Thyroid gland (tissue), 4 donors: ENCODE measurements around the gene INTS3. TPM values are rescaled to one million over a fixed set of nuclear protein-coding genes. Genes with fewer than 3 reads are reported as not detected.
A peak's percentile ranks its signal among the peaks of the same experiment; 100 is the strongest.
"Not testable (repeated sequence)": the region's sequence is repeated elsewhere in the genome, so short reads cannot be mapped to it uniquely, and the experiment has no call there.

ENCODE experiments used
- DNase-seq, 2 donors: peaks; one replicate each; pipeline ENCODE4 v3.0.0-alpha.2; 2019
- H3K27ac ChIP-seq, 3 donors: fragments of 200-600 bp; sonication (generic); 1 replicate in 2 of 3; 2 replicates in 1 of 3; pipeline ENCODE4 v1.5.1; 2016 to 2019; ENCODE audit warnings: mild to moderate bottlenecking in 1 of 3, moderate library complexity in 1 of 3
- H3K27me3 ChIP-seq: fragments of 200-600 bp; sonication (generic); one replicate; pipeline ENCODE4 v1.5.1; 2019
- H3K36me3 ChIP-seq, 2 donors: fragments of 200-600 bp; sonication (generic); one replicate each; pipeline ENCODE4 v1.5.1; 2016 to 2019
- H3K4me1 ChIP-seq, 2 donors: fragments of 200-600 bp; sonication (generic); one replicate each; pipeline ENCODE4 v1.5.1; 2017 to 2019
- H3K4me3 ChIP-seq, 3 donors: fragments of 200-600 bp; sonication (generic); replicated peaks in 1 of 3; 1 replicate in 2 of 3; 2 replicates in 1 of 3; pipeline ENCODE4 v1.5.1; 2016; ENCODE audit warnings: mild to moderate bottlenecking in 1 of 3
- H3K9me3 ChIP-seq: fragments of 200-600 bp; sonication (generic); one replicate; pipeline ENCODE4 v1.5.1; 2017
- POLR2A ChIP-seq, 2 donors: fragments of 450-650 bp; IDR thresholded peaks; one replicate each; pipeline ENCODE4 v1.6.1; 2017; ENCODE audit warnings: antibody characterized with exemption in 2 of 2, mild to moderate bottlenecking in 2 of 2, moderate library complexity in 1 of 2
- WGBS, 2 donors: methylation state at CpG; one replicate each; pipeline ENCODE4 v1.1.5; 2017; 5-methylcytosine and 5-hydroxymethylcytosine counted together
- intact Hi-C: fragments of 100-400 bp; cut with DNase I; formaldehyde crosslinking; loops from one replicate; pipeline ENCODE4 v1.15.1; 2023
- total RNA-seq, 4 donors: library from RNA; depleted of rRNA; stranded (reverse); fragments of >200 nt; gene quantifications; one replicate each; pipeline ENCODE4 v1.2.3, GENCODE V29; 2016
- TF ChIP-seq, protein P1 (sequence below), 6 experiments: fragments of 200-600 bp in 3 of 6; fragments of 450-650 bp in 3 of 6; sonication (generic) in 3 of 6; IDR thresholded peaks; one replicate each; pipeline ENCODE4 v1.5.1; 2016 to 2019; ENCODE audit warnings: antibody characterized with exemption in 6 of 6, mild to moderate bottlenecking in 2 of 6, inconsistent platforms in 1 of 6, moderate library complexity in 1 of 6

INTS3 gene
- total RNA-seq, 4 donors from 2014 or later: 50.0 to 60.9 (median 56.3) TPM

DNA sequence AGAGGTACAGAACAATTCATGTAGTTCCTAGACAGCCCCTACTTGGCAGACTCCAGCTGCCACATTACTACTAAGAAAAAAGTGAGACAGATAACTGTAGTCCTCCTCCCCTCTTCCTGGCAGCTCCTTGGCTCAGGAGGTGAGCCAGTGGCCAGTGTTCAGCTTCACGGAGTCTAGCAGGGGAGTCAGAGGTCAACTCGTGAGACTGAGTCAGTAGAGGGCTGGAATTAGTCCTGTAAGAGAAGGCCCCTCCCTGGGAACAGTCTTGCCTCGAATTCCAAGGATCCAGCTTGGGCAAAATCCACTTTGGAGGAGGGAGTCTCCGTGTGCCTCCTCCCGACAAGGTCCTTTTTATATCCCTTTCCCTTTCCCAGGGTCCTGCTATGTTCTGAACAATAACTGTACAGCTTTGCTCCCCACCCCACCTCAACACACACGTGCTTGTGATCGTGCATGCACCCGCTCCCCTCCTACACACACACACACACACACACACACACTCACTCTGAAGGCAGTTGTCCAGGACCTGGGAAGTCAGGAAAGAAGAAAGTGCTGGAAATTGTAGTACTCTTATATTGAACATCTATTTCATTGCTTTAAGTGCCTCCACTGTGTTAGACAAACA lies 24.8 kb downstream of the INTS3 start:
- peaks cover 45 to 66% of the 10 kb centered on the region in 2 donors for H3K36me3 ChIP-seq
- peak overlapping the region in 2 of 3 donors; percentile 40 to 51 for H3K27ac ChIP-seq
- no peak for TF ChIP-seq POLR2A (IDR thresholded peaks at IDR 0.05)
- TF ChIP-seq, protein P1, sequence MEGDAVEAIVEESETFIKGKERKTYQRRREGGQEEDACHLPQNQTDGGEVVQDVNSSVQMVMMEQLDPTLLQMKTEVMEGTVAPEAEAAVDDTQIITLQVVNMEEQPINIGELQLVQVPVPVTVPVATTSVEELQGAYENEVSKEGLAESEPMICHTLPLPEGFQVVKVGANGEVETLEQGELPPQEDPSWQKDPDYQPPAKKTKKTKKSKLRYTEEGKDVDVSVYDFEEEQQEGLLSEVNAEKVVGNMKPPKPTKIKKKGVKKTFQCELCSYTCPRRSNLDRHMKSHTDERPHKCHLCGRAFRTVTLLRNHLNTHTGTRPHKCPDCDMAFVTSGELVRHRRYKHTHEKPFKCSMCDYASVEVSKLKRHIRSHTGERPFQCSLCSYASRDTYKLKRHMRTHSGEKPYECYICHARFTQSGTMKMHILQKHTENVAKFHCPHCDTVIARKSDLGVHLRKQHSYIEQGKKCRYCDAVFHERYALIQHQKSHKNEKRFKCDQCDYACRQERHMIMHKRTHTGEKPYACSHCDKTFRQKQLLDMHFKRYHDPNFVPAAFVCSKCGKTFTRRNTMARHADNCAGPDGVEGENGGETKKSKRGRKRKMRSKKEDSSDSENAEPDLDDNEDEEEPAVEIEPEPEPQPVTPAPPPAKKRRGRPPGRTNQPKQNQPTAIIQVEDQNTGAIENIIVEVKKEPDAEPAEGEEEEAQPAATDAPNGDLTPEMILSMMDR (IDR thresholded peaks at IDR 0.05): no peak
- no peaks in the 10 kb centered on the region for H3K27me3 ChIP-seq
- intact Hi-C loops: no loop called here
- no peak for DNase-seq
- WGBS, 2 donors: 81 to 91% methylated on average over 8 of the region's 8 CpGs
- no peak overlapping the region for H3K4me3 ChIP-seq
- H3K9me3 ChIP-seq: no peaks in the 10 kb centered on the region
- H3K4me1 ChIP-seq: peaks cover 0 to 21% of the 10 kb centered on the region in 2 donors

DNA sequence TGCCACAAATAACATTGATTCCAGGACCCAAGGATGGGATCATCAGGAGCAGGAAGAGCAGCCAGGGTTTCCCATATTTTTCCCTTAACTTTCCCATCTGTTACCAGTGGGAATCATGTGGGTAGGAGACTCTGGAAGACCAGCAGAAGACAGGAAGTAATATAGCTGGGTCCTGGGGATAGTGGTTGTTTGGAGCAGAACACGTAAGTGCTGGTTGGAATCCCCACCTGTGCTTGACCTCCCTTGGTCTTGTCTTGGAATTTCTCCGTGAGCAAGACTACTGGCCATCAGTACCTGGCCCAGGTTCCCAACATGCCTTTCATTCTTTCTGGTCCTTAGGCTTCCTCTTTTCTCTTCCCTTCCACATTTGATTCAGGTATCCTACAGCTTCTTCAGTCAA lies 26.4 kb downstream of the INTS3 start:
- Histone ChIP-seq H3K9me3 (no peaks in the 10 kb centered on the region), H3K27me3 (no peaks in the 10 kb centered on the region), H3K27ac (no peak overlapping the region), H3K4me1 (peaks cover 0 to 21% of the 10 kb centered on the region in 2 donors), H3K4me3 (no peak overlapping the region), H3K36me3 (peaks cover 46 to 78% of the 10 kb centered on the region in 2 donors)
- intact Hi-C loops: no loop called here
- TF ChIP-seq POLR2A (IDR thresholded peaks at IDR 0.05): no peak
- TF ChIP-seq, protein P1 (IDR thresholded peaks at IDR 0.05): no peak
- DNase-seq: no peak
- 97 to 100% methylated on average over 2 of the region's 2 CpGs for WGBS, 2 donors

DNA sequence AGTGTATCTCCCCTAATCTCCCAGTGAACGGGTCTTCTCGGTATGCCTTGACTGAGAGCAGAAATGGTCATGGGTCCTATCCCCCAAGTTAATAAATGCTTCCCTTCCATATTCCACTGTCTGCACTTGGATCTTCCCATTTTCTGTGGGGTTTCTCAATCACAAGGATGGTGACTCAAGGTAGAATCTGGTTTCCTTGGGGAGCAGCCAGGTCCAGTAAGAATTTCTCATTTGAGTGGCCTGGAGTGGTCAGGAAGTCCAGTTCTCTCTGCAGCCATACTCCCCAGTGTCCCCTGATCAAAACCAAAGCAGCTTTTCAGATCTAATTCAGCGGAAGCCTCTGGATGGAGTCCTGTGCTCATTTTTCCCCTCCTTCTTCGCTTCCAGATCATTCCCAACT lies 32.6 kb downstream of the INTS3 start:
- DNase-seq: no peak
- peaks cover 69% of the 10 kb centered on the region in 2 donors for H3K36me3 ChIP-seq
- no peak for TF ChIP-seq POLR2A (IDR thresholded peaks at IDR 0.05)
- TF ChIP-seq, protein P1 (IDR thresholded peaks at IDR 0.05): no peak
- H3K27ac ChIP-seq: no peak overlapping the region
- intact Hi-C loops: no loop called here
- no peak overlapping the region for H3K4me3 ChIP-seq
- 95 to 96% methylated on average over 4 of the region's 4 CpGs for WGBS, 2 donors
- no peaks in the 10 kb centered on the region for H3K4me1 ChIP-seq
- H3K27me3 ChIP-seq: no peaks in the 10 kb centered on the region
- H3K9me3 ChIP-seq: no peaks in the 10 kb centered on the region

DNA sequence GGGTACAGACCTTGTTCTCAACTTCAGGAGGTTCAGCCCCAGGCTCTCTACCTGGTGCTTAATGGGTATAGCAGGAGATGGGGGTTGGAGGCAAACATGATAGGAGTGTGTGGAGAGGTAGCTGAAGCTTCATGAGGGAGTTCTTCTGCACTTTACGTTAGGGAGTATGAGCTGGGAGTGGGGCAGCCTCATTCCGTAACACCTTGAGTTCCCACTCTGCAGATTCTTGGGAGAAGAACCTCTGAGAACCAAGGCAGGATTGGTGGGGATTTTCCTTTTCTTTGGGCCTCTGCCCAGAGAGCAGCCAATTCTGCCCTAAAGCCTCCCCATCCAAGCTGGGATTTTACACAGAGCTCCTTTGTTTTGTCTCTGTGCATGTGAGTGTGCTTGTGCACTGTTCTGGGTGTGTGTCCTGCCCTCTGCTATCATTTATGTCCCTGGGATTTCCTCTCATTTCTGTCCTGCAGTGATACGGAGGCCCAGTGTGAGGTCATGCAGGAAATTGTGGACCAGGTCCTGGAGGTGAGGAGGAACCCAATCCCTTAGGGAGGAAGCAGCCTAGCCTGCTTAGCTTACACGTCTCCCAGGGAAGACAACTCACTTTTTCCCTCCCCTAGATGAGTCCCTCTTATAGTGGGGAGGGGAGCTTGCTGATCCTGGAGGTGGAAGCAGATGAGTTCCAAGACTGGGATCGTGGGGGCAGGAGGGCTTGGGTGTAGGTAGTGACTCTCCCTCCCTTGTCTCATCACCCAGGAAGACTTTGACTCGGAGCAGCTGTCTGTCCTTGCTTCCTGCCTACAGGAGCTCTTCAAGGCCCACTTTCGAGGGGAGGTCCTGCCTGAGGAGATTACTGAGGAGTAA lies 35.7 kb downstream of the INTS3 start:
- H3K4me3 ChIP-seq: no peak overlapping the region
- DNase-seq: no peak
- no peaks in the 10 kb centered on the region for H3K9me3 ChIP-seq
- intact Hi-C loops: no loop called here
- no peaks in the 10 kb centered on the region for H3K27me3 ChIP-seq
- H3K36me3 ChIP-seq: peaks cover 57 to 65% of the 10 kb centered on the region in 2 donors
- no peaks in the 10 kb centered on the region for H3K4me1 ChIP-seq
- H3K27ac ChIP-seq: peak overlapping the region in 2 of 3 donors; percentile 3 to 34
- WGBS, 2 donors: 81 to 83% methylated on average over 7 of the region's 7 CpGs
- no peak for TF ChIP-seq POLR2A (IDR thresholded peaks at IDR 0.05)
- TF ChIP-seq, protein P1 (IDR thresholded peaks at IDR 0.05): no peak

DNA sequence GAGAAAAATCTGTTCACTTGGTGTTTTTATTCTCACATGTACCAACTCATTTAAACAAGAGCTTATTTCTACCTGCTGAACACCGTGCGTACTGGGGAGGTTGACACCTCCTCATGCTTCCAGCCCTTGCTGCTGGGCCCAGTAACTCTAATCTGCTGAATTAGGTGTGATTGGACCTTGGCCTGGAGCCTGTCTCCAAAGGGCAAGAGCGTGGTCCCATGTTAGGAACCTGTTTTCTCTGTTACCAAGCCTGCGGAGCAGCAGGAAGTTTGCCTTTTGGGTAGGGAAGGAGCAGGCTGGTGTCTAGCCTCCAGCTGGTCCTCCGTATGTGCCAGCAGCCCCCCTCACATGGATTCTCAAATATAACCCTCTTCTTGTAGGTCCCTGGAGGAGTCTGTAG lies 36.5 kb downstream of the INTS3 start:
- Histone ChIP-seq H3K4me3 (no peak overlapping the region), H3K4me1 (no peaks in the 10 kb centered on the region), H3K36me3 (peaks cover 55 to 63% of the 10 kb centered on the region in 2 donors), H3K9me3 (no peaks in the 10 kb centered on the region), H3K27me3 (no peaks in the 10 kb centered on the region), H3K27ac (no peak overlapping the region)
- no peak for TF ChIP-seq POLR2A (IDR thresholded peaks at IDR 0.05)
- TF ChIP-seq, protein P1 (IDR thresholded peaks at IDR 0.05): no peak
- DNase-seq: no peak
- WGBS, 2 donors: 87 to 90% methylated on average over 5 of the region's 5 CpGs
- intact Hi-C loops: no loop called here

DNA sequence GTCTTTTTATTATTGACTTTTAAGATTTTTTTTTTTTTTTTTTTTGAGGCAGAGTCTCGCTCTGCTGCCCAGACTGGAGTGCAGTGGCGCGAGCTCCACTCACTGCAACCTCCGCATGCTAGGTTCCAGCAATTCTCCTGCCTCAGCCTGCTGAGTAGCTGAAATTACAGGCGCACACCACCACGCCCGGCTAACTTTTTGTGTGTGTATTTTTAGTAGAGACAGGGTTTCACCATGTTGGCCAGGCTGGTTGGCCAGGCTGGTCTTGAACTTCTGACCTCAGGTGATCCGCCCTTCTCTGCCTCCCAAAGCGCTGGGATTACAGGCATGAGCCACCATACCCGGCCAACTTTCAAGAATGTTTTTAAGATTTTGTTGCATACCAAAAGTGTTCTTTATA lies 38.8 kb downstream of the INTS3 start:
- H3K9me3 ChIP-seq, H3K4me3 ChIP-seq, H3K27ac ChIP-seq, H3K27me3 ChIP-seq, intact Hi-C loops, DNase-seq: not testable (repeated sequence)
- WGBS, 2 donors: 94 to 95% methylated on average over 10 of the region's 10 CpGs
- H3K4me1 ChIP-seq: peaks cover 0 to 14% of the 10 kb centered on the region in 2 donors
- peaks cover 45 to 60% of the 10 kb centered on the region in 2 donors for H3K36me3 ChIP-seq
